ENCODE measurements around the gene RPS6KC1. TPM values are rescaled to one million over a fixed set of nuclear protein-coding genes. Genes with fewer than 3 reads are reported as not detected.
A peak's percentile ranks its signal among the peaks of the same experiment; 100 is the strongest.

The RPS6KC1 gene, protein sequence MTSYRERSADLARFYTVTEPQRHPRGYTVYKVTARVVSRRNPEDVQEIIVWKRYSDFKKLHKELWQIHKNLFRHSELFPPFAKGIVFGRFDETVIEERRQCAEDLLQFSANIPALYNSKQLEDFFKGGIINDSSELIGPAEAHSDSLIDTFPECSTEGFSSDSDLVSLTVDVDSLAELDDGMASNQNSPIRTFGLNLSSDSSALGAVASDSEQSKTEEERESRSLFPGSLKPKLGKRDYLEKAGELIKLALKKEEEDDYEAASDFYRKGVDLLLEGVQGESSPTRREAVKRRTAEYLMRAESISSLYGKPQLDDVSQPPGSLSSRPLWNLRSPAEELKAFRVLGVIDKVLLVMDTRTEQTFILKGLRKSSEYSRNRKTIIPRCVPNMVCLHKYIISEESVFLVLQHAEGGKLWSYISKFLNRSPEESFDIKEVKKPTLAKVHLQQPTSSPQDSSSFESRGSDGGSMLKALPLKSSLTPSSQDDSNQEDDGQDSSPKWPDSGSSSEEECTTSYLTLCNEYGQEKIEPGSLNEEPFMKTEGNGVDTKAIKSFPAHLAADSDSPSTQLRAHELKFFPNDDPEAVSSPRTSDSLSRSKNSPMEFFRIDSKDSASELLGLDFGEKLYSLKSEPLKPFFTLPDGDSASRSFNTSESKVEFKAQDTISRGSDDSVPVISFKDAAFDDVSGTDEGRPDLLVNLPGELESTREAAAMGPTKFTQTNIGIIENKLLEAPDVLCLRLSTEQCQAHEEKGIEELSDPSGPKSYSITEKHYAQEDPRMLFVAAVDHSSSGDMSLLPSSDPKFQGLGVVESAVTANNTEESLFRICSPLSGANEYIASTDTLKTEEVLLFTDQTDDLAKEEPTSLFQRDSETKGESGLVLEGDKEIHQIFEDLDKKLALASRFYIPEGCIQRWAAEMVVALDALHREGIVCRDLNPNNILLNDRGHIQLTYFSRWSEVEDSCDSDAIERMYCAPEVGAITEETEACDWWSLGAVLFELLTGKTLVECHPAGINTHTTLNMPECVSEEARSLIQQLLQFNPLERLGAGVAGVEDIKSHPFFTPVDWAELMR
- 7.2 and 8.0 TPM in 2 replicates for polyA plus RNA-seq (2013)

DNA sequence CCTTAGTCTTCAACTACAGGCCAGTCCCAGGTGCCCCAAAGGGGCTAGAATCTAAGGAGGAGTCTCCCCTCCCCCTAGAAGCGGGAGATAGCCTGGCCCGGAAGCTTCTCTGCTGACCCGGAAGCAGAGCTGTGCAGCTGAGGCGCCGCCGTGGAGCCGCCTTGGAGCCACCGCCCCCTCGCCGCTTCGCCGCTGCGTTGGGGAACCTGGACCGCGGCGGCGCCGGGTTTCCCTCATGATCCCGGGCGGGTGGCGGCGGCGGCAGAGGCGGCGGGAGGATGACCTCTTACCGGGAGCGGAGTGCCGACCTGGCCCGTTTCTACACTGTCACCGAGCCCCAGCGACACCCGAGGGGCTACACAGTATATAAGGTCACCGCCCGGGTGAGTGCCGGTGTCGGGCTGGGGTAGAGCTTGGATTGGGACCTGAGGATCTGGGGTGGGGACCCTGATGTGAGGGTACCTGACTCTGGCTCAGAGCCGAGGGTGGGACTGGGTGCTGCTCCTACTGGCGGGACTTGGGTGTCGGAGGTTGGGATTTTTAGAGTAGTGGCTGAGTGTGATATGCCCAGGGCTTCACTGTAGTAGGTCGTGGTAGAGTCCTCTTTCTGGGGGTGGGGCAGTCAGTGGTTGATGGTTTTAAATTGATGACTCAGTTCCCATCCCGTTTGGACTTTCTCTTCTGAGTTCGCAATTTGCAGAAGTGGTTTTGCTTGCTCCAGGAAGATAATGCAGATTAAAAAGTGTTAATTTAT, at the start of gene RPS6KC1:
TSS of gene RPS6KC1 (plus strand) at position 115 of the 754 bp plus-strand sequence. CDS start at position 279, 164 bp downstream.
- Histone ChIP-seq H2BK120ac (ENCODE audit: insufficient read depth, low read length, poor library complexity) (peak within 1 kb of the TSS; percentile 35), H3K23ac (ENCODE audit: low read length) (no peak within 1 kb of the TSS), H3K4me2 (ENCODE audit: low read length) (peak within 1 kb of the TSS; percentile 83), H3K27me3 (ENCODE audit: insufficient read depth, low read length) (no peaks in the 10 kb centered on the region), H3K79me1 (ENCODE audit: low read length) (peaks cover 9% of the 10 kb centered on the region), H3K9ac (ENCODE audit: low read length) (peak within 1 kb of the TSS; percentile 80), H3K4me1 (ENCODE audit: control insufficient read depth in 1 of 2, insufficient read depth in 2 of 2, low read length in 2 of 2) (peaks cover 0 to 2% of the 10 kb centered on the region in 2 experiments), H3K36me3 (ENCODE audit: control insufficient read depth in 1 of 2, insufficient read depth in 2 of 2, low read length in 2 of 2) (no peaks in the 10 kb centered on the region), H2BK5ac (ENCODE audit: low read depth, low read length, poor library complexity) (no peak within 1 kb of the TSS), H3K18ac (ENCODE audit: low read length) (peak within 1 kb of the TSS; percentile 82), H3K14ac (ENCODE audit: low read length) (peak within 1 kb of the TSS; percentile 64), H4K91ac (ENCODE audit: low read depth, low read length) (peak within 1 kb of the TSS; percentile 81), H3K27ac (ENCODE audit: low read depth, low read length) (no peak within 1 kb of the TSS), H3K4me3 (ENCODE audit: low read depth, low read length) (peak within 1 kb of the TSS; percentile 93), H4K8ac (ENCODE audit: low read depth, low read length) (peak within 1 kb of the TSS; percentile 97), H3K79me2 (ENCODE audit: control insufficient read depth, insufficient read depth, low read length, poor library complexity) (peaks cover 3% of the 10 kb centered on the region), H2AK5ac (ENCODE audit: low read length) (no peak within 1 kb of the TSS), H3K9me3 (ENCODE audit: insufficient read depth, low read depth, low read length) (peaks cover 2% of the 10 kb centered on the region), H4K12ac (ENCODE audit: low read depth, low read length) (peak within 1 kb of the TSS; percentile 96), H2BK12ac (ENCODE audit: low read length) (no peak within 1 kb of the TSS), H2AFZ (ENCODE audit: insufficient read depth, low read length, poor library complexity) (peak within 1 kb of the TSS; percentile 86), H3K4ac (ENCODE audit: low read depth, low read length) (peak within 1 kb of the TSS; percentile 38)
- peak; percentile 73 to 80 for DNase-seq
- no CpG with 5 or more reads among the region's 42 CpGs for WGBS (ENCODE audit: extremely low coverage, insufficient coverage, insufficient read length)

DNA sequence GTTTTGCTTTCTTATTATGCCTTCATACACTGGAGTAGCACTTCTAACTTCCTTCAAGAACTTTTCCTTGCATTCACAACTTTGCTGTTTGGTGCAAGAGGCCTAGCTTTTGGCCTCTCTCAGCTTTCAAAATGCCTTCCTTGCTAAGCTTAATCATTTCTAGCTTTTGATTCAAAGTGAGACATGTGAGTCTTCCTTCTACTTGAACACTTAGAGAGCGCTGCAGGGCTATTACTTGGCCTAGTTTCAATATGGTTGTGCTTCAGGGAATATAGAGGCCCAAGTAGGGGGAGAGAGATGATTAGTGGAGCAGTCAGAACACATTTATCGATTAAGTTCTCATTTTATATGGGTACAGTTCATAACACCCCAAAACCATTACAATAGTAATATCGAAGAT, 47.8 kb upstream of the RPS6KC1 start:
- WGBS (ENCODE audit: extremely low coverage, insufficient coverage, insufficient read length): no CpG with 5 or more reads among the region's 3 CpGs
- Histone ChIP-seq H3K36me3 (ENCODE audit: control insufficient read depth in 1 of 2, insufficient read depth in 2 of 2, low read length in 2 of 2) (peaks cover 12 to 14% of the 10 kb centered on the region in 2 experiments), H2BK12ac (ENCODE audit: low read length) (no peak overlapping the region), H4K91ac (ENCODE audit: low read depth, low read length) (no peak overlapping the region), H2BK5ac (ENCODE audit: low read depth, low read length, poor library complexity) (no peak overlapping the region), H3K79me2 (ENCODE audit: control insufficient read depth, insufficient read depth, low read length, poor library complexity) (no peaks in the 10 kb centered on the region), H3K79me1 (ENCODE audit: low read length) (no peaks in the 10 kb centered on the region), H3K4me1 (ENCODE audit: control insufficient read depth in 1 of 2, insufficient read depth in 2 of 2, low read length in 2 of 2) (no peaks in the 10 kb centered on the region), H2BK120ac (ENCODE audit: insufficient read depth, low read length, poor library complexity) (no peak overlapping the region), H3K23ac (ENCODE audit: low read length) (no peak overlapping the region), H3K4me3 (ENCODE audit: low read depth, low read length) (no peak overlapping the region), H3K14ac (ENCODE audit: low read length) (no peak overlapping the region), H3K4me2 (ENCODE audit: low read length) (no peak overlapping the region), H3K9ac (ENCODE audit: low read length) (no peak overlapping the region), H3K18ac (ENCODE audit: low read length) (no peak overlapping the region), H3K27ac (ENCODE audit: low read depth, low read length) (no peak overlapping the region), H3K27me3 (ENCODE audit: insufficient read depth, low read length) (no peaks in the 10 kb centered on the region), H3K9me3 (ENCODE audit: insufficient read depth, low read depth, low read length) (no peaks in the 10 kb centered on the region), H2AFZ (ENCODE audit: insufficient read depth, low read length, poor library complexity) (no peak overlapping the region), H2AK5ac (ENCODE audit: low read length) (no peak overlapping the region), H4K12ac (ENCODE audit: low read depth, low read length) (no peak overlapping the region), H3K4ac (ENCODE audit: low read depth, low read length) (no peak overlapping the region), H4K8ac (ENCODE audit: low read depth, low read length) (no peak overlapping the region)
- no peak for DNase-seq

DNA sequence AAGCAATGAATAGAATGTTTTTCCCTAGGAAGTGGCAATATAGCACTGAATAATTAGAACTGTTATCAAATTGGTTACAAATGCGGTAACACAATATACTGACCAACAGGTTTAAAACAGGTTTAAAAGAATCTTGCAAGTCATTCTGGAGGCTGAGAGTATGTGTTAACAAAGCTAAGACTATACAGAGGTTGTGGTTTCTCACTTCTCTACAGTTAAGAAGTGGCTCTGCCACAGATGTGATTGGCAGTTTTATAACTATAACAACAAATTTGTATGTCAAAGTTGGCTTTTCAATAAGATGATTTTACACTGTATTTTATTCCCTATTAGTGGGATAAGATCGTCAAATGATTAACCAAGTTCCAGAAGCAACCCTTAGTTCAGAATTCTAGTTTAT, 42.5 kb upstream of the RPS6KC1 start:
- Histone ChIP-seq H3K4me3 (ENCODE audit: low read depth, low read length) (no peak overlapping the region), H3K79me2 (ENCODE audit: control insufficient read depth, insufficient read depth, low read length, poor library complexity) (no peaks in the 10 kb centered on the region), H3K4me1 (ENCODE audit: control insufficient read depth in 1 of 2, insufficient read depth in 2 of 2, low read length in 2 of 2) (no peaks in the 10 kb centered on the region), H2BK120ac (ENCODE audit: insufficient read depth, low read length, poor library complexity) (no peak overlapping the region), H3K14ac (ENCODE audit: low read length) (no peak overlapping the region), H2AFZ (ENCODE audit: insufficient read depth, low read length, poor library complexity) (no peak overlapping the region), H3K27ac (ENCODE audit: low read depth, low read length) (no peak overlapping the region), H2BK5ac (ENCODE audit: low read depth, low read length, poor library complexity) (no peak overlapping the region), H3K36me3 (ENCODE audit: control insufficient read depth in 1 of 2, insufficient read depth in 2 of 2, low read length in 2 of 2) (peaks cover 7 to 11% of the 10 kb centered on the region in 2 experiments), H3K27me3 (ENCODE audit: insufficient read depth, low read length) (no peaks in the 10 kb centered on the region), H3K9me3 (ENCODE audit: insufficient read depth, low read depth, low read length) (no peaks in the 10 kb centered on the region), H3K18ac (ENCODE audit: low read length) (no peak overlapping the region), H4K91ac (ENCODE audit: low read depth, low read length) (no peak overlapping the region), H4K12ac (ENCODE audit: low read depth, low read length) (no peak overlapping the region), H4K8ac (ENCODE audit: low read depth, low read length) (no peak overlapping the region), H2BK12ac (ENCODE audit: low read length) (no peak overlapping the region), H3K23ac (ENCODE audit: low read length) (no peak overlapping the region), H2AK5ac (ENCODE audit: low read length) (no peak overlapping the region), H3K4me2 (ENCODE audit: low read length) (no peak overlapping the region), H3K79me1 (ENCODE audit: low read length) (no peaks in the 10 kb centered on the region), H3K4ac (ENCODE audit: low read depth, low read length) (no peak overlapping the region), H3K9ac (ENCODE audit: low read length) (no peak overlapping the region)
- WGBS (ENCODE audit: extremely low coverage, insufficient coverage, insufficient read length): no CpG with 5 or more reads among the region's 2 CpGs
- no peak for DNase-seq

DNA sequence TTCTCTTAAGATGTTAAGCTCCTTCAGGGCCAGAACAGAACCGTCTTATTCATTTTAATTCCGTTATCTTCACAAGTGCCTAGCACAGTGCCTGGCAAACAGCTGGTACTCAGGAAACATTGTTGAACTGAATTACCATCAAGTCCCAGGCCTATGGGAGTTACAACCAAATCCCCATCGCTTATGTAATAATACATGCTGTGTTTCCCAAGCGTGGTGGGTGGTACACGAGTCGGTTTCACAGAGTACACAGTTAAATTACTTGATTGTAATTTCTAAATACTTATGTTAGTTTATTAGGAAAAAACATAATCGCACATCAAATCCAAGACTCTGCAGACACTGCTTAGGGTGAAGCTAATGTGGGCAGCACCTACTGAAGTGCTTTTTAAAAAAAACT, 36.4 kb upstream of the RPS6KC1 start:
- Histone ChIP-seq H3K9me3 (ENCODE audit: insufficient read depth, low read depth, low read length) (no peaks in the 10 kb centered on the region), H3K79me1 (ENCODE audit: low read length) (peaks cover 6% of the 10 kb centered on the region), H2BK120ac (ENCODE audit: insufficient read depth, low read length, poor library complexity) (no peak overlapping the region), H3K79me2 (ENCODE audit: control insufficient read depth, insufficient read depth, low read length, poor library complexity) (peaks cover 7% of the 10 kb centered on the region), H3K4ac (ENCODE audit: low read depth, low read length) (peak overlapping the region; percentile 58), H3K18ac (ENCODE audit: low read length) (no peak overlapping the region), H3K9ac (ENCODE audit: low read length) (no peak overlapping the region), H3K23ac (ENCODE audit: low read length) (no peak overlapping the region), H4K8ac (ENCODE audit: low read depth, low read length) (peak overlapping the region; percentile 62), H3K27me3 (ENCODE audit: insufficient read depth, low read length) (no peaks in the 10 kb centered on the region), H2AFZ (ENCODE audit: insufficient read depth, low read length, poor library complexity) (no peak overlapping the region), H2AK5ac (ENCODE audit: low read length) (peak overlapping the region; percentile 54), H3K27ac (ENCODE audit: low read depth, low read length) (no peak overlapping the region), H3K4me3 (ENCODE audit: low read depth, low read length) (no peak overlapping the region), H4K12ac (ENCODE audit: low read depth, low read length) (no peak overlapping the region), H3K4me1 (ENCODE audit: control insufficient read depth in 1 of 2, insufficient read depth in 2 of 2, low read length in 2 of 2) (peaks cover 2% of the 10 kb centered on the region in 2 experiments), H3K36me3 (ENCODE audit: control insufficient read depth in 1 of 2, insufficient read depth in 2 of 2, low read length in 2 of 2) (no peaks in the 10 kb centered on the region), H2BK5ac (ENCODE audit: low read depth, low read length, poor library complexity) (no peak overlapping the region), H2BK12ac (ENCODE audit: low read length) (no peak overlapping the region), H3K14ac (ENCODE audit: low read length) (peak overlapping the region; percentile 60), H4K91ac (ENCODE audit: low read depth, low read length) (peak overlapping the region; percentile 48), H3K4me2 (ENCODE audit: low read length) (peak overlapping the region; percentile 46)
- DNase-seq: peak in 1 of 2 donors; percentile 7
- no CpG with 5 or more reads among the region's 7 CpGs for WGBS (ENCODE audit: extremely low coverage, insufficient coverage, insufficient read length)

Data from trophoblast cell (in vitro differentiated cells and primary cell).